GM19023 (cell line): ENCODE results near the gene CARMIL3.
"Not testable (repeated sequence)": the region's sequence is repeated elsewhere in the genome, so short reads cannot be mapped to it uniquely, and the experiment has no call there.

Experiments used
- ATAC-seq: cut with Tn5 transposase; IDR thresholded peaks from one replicate; pipeline ENCODE4 v1.9.1; 2021; ENCODE audit warnings: mild to moderate bottlenecking, moderate library complexity; ENCODE audit not compliant: unreplicated experiment

The CARMIL3 gene

DNA sequence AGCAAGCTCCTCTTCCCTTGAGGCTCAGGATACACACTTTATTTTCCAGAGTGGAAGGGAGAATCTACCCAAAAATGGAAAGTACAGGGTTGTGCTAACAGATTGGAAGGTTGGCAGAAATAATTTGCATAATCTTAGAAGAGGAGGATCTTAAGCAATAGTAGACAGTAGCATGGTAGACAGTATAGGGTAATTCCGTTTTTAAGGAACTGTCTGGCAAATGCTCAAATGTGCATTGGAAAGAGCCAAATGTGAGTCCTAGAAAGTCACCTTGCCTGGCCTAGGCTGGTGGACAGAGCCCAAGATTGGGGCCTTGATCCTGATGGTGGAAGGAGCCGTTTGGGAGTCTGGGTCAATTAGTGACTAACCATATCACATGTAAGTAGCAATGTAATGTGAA lies 13.1 kb upstream of the CARMIL3 start:
- no peak for ATAC-seq

- no peak for ATAC-seq
These were observed 11.1 kb upstream of the CARMIL3 start for GRCh38 chr14:24040692-24041091.

- ATAC-seq, result no peak
These were observed 9.1 kb upstream of the CARMIL3 start for GRCh38 chr14:24042746-24043145.

GRCh38 chr14:24049002-24049401 lies 2.8 kb upstream of the CARMIL3 start:
- not testable (repeated sequence) for ATAC-seq

DNA sequence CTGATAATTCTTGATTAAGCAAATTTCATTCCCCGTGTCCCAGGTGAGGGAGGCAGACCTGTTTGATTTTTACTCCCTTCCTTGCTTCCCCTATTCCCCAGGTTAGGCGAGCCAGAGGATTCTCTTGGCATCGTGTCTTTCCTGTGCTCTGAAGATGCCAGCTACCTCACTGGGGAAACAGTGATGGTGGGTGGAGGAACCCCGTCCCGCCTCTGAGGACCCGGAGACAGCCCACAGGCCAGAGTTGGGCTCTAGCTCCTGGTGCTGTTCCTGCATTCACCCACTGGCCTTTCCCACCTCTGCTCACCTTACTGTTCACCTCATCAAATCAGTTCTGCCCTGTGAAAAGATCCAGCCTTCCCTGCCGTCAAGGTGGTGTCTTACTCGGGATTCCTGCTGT lies 1.1 kb upstream of the CARMIL3 start:
- ATAC-seq, result not testable (repeated sequence)

DNA sequence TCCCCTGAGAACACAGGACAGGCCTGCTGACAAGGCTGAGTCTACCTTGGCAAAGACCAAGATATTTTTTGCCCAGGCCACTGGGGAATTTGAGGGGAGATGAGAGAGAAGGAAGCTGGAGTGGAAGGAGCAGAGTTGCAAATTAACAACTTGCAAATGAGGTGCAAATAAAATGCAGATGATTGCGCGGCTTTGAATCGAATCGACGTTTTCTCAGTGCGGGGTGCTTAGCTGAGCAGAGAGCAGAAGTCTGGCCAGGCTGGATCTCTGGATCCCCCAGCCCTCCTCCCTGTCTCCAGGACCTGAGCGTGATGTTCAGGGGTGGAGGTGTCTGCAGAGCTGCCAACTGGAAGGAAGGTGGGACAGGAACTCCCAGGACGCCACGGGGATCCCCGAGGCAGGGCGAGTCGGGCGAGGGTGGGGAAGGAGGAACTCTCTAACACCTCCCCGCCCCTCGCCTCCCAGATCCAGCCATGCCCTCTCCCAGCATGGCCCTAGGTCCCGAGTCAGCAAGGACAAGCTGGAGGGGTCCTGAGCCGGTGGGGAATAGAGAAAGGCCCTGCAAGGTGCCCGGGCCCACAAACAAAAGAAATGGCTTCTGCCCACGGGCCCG lies 527 bp upstream of the CARMIL3 start:
- ATAC-seq, result peak; percentile 13

DNA sequence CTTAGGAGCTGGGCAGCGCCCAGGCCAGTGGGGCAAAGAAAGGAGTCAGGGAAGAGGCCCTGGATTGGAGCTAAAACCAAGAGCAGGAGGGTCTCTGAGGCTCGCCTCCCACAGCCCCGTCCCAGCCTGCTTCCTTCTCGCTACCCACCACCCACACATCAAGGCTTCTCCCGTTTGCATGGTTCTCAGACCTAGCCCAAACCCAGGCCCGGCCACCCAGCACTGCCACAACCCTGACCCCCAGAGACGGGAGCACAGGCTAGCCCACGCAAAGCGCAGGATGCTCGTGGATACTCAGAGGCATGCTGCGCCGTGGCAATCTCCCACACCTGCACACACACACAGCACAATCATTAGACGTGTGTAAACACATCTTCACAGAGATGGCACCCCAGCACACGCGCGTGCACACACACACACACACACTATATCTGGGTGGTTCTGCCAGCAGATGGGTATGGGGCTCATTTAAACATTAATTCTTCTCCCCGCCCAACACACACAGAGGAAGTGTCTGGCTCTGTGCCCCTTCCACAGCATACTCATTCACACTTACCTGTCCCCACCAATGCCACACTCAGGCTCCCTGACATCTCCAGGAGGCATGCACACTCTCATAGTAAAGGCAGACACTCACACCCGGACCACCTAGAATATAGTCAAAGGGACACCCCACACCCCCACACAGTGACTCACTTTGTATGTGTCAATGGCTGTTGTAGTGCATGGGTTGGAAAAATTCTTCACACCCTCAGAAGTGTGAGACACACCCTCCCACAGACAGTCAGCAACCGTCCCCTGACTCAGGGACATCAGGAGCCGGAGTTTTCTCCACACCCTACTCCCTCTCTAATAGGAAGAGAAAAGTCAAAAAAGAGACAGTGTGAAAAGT lies 1.1 kb downstream of the CARMIL3 start:
- ATAC-seq, result no peak

DNA sequence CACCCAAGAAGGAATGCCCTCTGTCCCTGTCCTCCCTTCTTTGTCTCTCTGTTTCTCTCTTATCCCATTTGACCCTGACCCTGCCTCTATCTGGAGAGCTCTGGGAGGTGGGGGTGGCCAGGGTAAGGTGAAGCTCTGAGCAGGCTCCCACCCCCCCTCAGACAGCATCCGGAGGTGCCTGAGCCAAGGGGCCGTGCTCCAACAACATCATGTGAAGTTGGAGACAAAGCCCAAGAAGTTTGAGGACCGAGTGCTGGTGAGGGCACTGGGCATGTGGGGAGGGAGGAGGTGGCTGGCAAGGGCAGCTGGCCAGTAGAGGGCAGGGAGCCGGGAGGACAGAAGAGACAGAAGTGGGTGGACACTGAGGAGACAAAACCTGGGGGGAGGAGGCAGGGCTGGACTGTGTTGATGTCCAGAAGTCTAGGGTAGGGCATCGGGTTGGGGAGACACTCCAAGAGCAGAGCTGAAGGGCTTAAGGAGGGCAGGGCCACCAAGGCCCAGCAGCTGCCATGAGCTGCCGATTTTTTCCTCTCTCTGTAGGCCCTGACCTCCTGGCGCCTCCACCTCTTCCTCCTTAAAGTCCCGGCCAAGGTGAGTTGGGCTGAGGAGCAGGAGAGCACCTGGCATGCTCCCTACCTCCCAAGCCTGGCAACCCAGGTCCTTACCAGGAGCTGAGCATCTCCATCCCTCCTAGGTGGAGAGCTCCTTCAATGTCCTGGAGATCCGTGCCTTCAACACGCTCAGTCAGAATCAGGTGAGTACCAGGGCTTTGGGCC lies 1.9 kb downstream of the CARMIL3 start:
- ATAC-seq, result no peak

DNA sequence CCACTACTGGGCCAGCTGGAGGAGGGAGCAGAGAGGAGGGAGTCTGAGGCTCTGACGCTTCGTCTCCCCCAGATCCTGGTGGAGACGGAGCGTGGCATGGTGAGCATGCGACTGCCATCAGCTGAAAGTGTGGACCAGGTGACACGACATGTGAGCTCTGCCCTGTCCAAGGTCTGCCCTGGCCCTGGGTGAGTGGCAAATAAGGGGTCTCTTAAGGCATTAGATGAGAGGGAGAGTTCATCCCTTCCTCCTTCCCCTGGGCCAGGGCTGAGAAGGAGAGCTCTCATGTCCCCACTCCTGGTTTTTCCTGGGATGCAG lies 2.5 kb downstream of the CARMIL3 start:
- no peak for ATAC-seq

GRCh38 chr14:24054646-24055045 lies 2.8 kb downstream of the CARMIL3 start:
- no peak for ATAC-seq

GRCh38 chr14:24055971-24056799 lies 4.4 kb downstream of the CARMIL3 start:
- no peak for ATAC-seq

DNA sequence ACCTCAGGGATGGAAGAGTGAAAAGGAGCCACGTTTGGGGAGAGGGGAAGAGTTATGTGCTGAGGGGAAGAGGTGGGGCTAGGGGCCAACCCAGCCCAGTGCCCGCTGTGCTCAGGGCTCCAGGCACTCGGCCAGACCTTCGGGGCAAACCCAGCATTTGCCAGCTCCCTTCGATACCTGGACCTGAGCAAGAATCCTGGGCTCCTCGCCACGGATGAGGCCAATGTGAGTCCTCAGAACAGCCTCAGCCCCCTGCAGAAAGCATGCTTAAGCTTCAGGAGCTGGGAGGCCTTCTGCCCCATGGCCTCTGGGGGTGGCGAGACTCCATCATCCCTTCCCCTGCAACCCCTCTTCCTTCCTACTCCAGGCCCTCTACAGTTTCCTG lies 5.0 kb downstream of the CARMIL3 start:
- no peak for ATAC-seq

- ATAC-seq, result no peak
These were observed 5.5 kb downstream of the CARMIL3 start for GRCh38 chr14:24057271-24057670.

DNA sequence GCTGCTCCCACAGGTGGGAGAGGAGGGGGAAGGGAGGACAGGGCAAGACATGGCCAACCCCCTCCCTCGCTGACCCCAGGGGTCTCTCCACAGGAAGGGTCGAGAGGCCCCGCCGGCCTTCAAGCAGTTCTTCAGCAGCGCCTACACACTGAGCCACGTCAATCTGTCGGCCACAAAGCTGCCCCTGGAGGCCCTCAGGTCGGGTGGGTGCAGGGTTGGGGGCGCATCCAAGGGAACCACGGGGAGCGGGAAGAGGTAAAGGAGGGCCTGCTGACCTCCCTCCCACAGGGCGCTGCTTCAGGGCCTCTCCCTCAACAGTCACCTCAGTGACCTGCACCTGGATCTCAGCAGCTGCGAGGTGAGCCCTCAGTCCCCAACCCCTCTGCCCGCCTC lies 6.1 kb downstream of the CARMIL3 start:
- no peak for ATAC-seq

DNA sequence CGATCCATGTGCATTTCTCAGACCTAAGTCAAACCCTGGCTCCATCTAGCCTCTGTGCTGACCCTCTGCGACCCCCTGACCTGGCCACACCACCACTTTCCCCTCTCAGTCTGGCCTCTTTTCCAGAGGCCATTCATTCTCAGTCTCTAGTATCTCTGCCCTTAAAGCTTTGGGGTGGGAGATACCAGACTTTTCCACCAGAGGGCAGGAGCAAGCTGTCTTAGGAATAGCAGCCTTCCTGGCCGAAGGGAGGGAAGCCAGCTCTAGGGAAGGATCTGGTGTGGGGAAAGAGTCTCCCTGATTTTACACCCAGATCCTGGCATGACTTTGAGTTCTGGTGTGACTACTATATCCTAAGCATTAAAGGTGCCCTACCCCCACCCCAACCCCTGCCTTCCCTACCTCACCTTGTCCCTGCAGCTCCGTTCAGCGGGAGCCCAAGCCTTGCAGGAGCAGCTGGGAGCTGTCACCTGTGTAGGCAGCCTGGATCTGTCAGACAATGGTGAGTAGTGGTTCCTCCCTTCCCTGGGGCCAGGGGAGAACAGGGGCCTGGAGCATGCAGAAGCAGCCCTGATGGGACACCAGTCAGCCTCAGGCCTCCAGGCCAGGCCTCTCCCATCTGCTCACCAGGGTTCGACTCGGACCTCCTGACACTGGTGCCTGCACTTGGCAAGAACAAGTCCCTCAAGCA lies 6.6 kb downstream of the CARMIL3 start:
- ATAC-seq, result peak; percentile 63

DNA sequence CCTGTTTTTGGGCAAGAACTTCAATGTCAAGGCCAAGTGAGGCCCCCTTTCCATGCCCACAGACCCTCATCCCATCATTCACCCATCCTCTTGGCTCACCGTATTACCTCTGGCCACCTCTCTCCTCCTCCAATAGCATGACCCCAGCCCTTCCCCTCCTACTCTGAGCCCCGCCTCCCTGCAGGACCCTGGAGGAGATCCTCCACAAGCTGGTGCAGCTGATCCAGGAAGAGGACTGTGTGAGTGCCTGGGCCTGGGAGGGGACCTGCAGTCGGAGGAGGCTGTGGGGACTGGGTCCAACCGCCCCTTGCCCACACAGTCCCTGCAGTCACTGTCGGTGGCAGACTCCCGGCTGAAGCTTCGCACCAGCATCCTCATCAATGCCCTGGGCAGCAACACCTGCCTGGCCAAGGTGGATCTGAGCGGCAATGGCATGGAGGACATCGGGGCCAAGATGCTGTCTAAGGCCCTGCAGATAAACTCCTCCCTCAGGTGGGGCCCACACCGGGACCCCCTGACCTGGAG lies 7.2 kb downstream of the CARMIL3 start:
- ATAC-seq, result no peak

DNA sequence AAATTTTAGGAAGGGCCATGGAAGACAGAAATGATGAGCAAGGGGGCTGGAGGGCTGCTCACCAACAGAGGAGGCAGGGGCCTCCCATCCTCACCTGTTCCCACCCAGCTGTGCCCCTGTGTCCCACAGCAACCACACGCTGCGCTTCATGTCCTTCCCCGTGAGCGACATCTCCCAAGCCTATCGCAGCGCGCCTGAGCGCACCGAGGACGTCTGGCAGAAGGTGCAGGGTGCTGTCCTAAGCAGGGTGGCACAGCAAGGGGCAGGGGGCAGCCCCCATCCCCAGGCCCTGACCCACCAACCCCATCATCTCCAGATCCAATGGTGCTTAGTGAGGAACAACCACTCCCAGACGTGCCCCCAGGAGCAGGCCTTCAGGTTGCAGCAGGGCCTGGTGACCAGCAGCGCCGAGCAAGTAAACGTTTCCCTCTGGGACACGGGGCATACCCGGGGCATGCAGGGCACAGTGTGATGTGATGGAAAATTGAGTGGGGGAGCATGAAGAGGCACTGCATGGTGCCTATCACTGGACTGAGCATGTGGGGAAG lies 8.1 kb downstream of the CARMIL3 start:
- no peak for ATAC-seq

DNA sequence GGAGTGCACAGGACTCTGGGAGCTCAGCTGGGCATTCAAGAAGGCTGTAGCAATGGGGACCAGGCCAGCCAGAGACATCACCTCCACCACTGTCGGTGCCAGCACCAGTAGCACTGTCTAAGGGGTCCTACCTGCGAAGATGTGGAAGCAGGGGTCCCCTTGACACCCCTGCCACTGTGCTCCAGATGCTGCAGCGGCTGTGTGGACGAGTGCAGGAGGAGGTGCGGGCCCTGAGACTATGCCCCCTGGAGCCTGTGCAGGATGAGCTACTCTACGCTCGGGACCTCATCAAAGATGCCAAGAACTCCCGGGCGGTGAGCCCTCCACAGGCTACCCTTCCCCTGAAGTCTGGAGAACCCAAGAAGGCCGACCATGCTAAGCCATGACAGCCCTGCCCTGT lies 8.6 kb downstream of the CARMIL3 start:
- ATAC-seq, result no peak

DNA sequence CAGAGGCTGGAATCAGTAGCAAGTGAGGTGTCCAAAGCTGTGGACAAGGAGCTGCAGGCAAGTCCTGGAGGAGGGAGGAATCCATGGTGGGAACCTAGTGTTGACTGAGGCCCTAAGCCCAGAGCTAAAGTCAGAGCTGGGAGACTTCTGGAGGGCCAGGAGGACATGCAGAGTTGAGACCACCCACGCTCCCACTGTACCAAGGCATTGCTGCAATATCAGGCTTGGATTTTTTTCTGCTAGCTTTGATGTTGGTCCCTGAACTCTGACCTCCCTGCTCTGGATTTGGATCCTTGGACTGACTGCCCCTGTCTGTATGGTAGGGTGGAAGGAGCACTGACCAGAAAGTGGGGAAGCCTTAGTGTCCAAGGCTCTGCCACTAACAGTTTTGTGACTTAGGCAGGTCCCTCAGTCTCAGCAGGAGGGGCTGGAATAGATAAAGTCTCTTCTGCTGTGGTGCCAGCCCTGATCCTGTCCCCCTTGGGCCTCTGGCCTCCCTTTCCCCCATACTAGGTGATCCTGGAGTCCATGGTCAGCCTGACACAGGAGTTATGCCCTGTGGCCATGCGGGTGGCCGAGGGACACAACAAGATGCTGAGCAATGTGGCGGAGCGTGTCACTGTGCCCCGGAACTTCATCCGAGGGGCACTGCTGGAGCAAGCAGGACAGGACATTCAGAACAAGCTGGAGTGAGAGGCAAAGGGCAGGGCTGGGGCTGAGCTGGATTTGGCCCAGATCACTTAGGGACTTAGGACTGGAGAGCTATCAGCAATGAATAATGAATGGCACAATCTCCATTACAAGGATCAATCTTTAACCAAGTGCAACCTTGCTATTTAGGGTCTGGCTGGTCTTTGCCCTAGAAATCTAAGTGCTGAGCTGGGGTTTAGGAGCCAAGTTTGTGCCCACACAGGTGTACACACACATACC lies 9.4 kb downstream of the CARMIL3 start:
- ATAC-seq, result no peak
